Activated naive CD4-positive, alpha-beta T cell treated with anti-CD3 and anti-CD28 coated beads, Interleukin-2, amount 50 U/mL, for 16 hours (primary cell): ENCODE measurements around the gene OSBPL8.

Source experiments
- DNase-seq: peaks from one replicate; pipeline ENCODE4 v3.0.0-alpha.2; 2020

Gene OSBPL8

DNA sequence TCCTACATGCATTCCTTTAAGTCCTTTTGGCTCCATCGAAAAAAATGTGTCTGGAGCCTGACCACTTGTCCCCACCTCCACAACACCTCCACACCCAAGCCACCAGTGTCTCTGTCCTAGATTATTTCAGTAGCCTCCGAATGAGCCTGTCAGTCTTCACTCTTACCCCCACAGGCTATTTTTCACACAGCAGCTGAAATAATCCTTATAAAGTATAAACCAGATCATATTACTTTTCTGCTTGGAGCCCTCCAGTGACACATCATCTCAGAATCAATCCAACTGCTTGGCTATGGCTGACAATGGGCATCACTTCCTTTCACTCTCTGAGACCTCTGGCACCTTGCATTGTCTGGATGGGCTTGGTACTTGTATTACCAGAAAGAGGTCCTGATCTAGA lies 256.2 kb downstream of the OSBPL8 start:
- DNase-seq: no peak
